ENCODE measurements around the gene C1orf226.

GRCh38 chr1:162366671-162367070 lies 14.9 kb upstream of the C1orf226 start:
- TF ChIP-seq CTCF (IDR thresholded peaks at IDR 0.05; ENCODE audit: low read depth, low read length, missing input control): no peak
- no peak for TF ChIP-seq ATF3 (IDR thresholded peaks at IDR 0.05)
- no peak for TF ChIP-seq GABPA (IDR thresholded peaks at IDR 0.05 in 1 of 2, conservative IDR thresholded peaks at IDR 0.05 in 1 of 2)
- no peak for TF ChIP-seq RAD21 (IDR thresholded peaks at IDR 0.05)
- no peak for TF ChIP-seq REST (IDR thresholded peaks at IDR 0.05)
- TF ChIP-seq SP1 (IDR thresholded peaks at IDR 0.05): no peak
- TF ChIP-seq YY1 (IDR thresholded peaks at IDR 0.05): no peak
- no peak for TF ChIP-seq TAF1 (conservative IDR thresholded peaks at IDR 0.05)
- TF ChIP-seq MAX (IDR thresholded peaks at IDR 0.05): no peak
- no peak for TF ChIP-seq JUND (IDR thresholded peaks at IDR 0.05)
- no peak for TF ChIP-seq RXRA (IDR thresholded peaks at IDR 0.05)
- no peak for TF ChIP-seq ZBTB33 (IDR thresholded peaks at IDR 0.05)
- TF ChIP-seq HNF4A (conservative IDR thresholded peaks at IDR 0.05): no peak

All from liver (tissue), 3 donors.